ENCODE data around the gene COL26A1. TPM values are rescaled to one million over a fixed set of nuclear protein-coding genes. Genes with fewer than 3 reads are reported as not detected.

COL26A1 gene
- total and polyA plus RNA-seq, 8 donors: 0.37 to 3.5 (median 0.86) TPM

GRCh38 chr7:101595246-101595645 lies 232.6 kb downstream of the COL26A1 start:
- FAIRE-seq (no peak), ATAC-seq (no peak), DNase-seq (no peak)
- intact Hi-C loops (cut with DNase I): no loop called here
- Histone ChIP-seq H3K9me3 (no peaks in the 10 kb centered on the region), H3K4me1 (no peaks in the 10 kb centered on the region), H3K27ac (no peak overlapping the region), H3K4me3 (no peak overlapping the region), H3K36me3 (no peaks in the 10 kb centered on the region), H3K27me3 (no peaks in the 10 kb centered on the region)
- no peak for TF ChIP-seq CTCF (IDR thresholded peaks at IDR 0.05)
- WGBS, 2 donors: 91 to 92% methylated on average over 1 of the region's 1 CpG

- no peaks in the 10 kb centered on the region for H3K9me3 ChIP-seq
- no peak overlapping the region for H3K27ac ChIP-seq
- H3K36me3 ChIP-seq: no peaks in the 10 kb centered on the region
- intact Hi-C loops (cut with DNase I): no loop called here
- FAIRE-seq (no peak), DNase-seq (no peak), ATAC-seq (no peak)
- H3K4me3 ChIP-seq: no peak overlapping the region
- WGBS, 2 donors: 73 to 88% methylated on average over 4 of the region's 4 CpGs
- H3K4me1 ChIP-seq: no peaks in the 10 kb centered on the region
- no peaks in the 10 kb centered on the region for H3K27me3 ChIP-seq
- TF ChIP-seq CTCF (IDR thresholded peaks at IDR 0.05): no peak
These were observed 233.3 kb downstream of the COL26A1 start for GRCh38 chr7:101595766-101596537.

- H3K4me3 ChIP-seq: no peak overlapping the region
- intact Hi-C loops (cut with DNase I): no loop called here
- no peak for DNase-seq
- no peaks in the 10 kb centered on the region for H3K36me3 ChIP-seq
- H3K9me3 ChIP-seq: no peaks in the 10 kb centered on the region
- FAIRE-seq: no peak
- no peak for ATAC-seq
- no peak for TF ChIP-seq CTCF (IDR thresholded peaks at IDR 0.05)
- no peak overlapping the region for H3K27ac ChIP-seq
- WGBS, 2 donors: 34 to 42% methylated on average over 1 of the region's 1 CpG
- no peaks in the 10 kb centered on the region for H3K4me1 ChIP-seq
- no peaks in the 10 kb centered on the region for H3K27me3 ChIP-seq
These were observed 234.2 kb downstream of the COL26A1 start for GRCh38 chr7:101596898-101597297.

GRCh38 chr7:101597941-101598340 lies 235.3 kb downstream of the COL26A1 start:
- H3K27ac ChIP-seq: peak overlapping the region; percentile 61 to 79 (median 67)
- no peak overlapping the region for H3K4me3 ChIP-seq
- no peak for TF ChIP-seq CTCF (IDR thresholded peaks at IDR 0.05)
- no peaks in the 10 kb centered on the region for H3K4me1 ChIP-seq
- ATAC-seq: no peak
- H3K9me3 ChIP-seq: no peaks in the 10 kb centered on the region
- no peaks in the 10 kb centered on the region for H3K27me3 ChIP-seq
- WGBS, 2 donors: 56 to 65% methylated on average over 6 of the region's 6 CpGs
- H3K36me3 ChIP-seq: no peaks in the 10 kb centered on the region
- no peak for DNase-seq
- intact Hi-C loops (cut with DNase I): no loop called here
- FAIRE-seq: no peak

GRCh38 chr7:101598422-101598985 lies 235.8 kb downstream of the COL26A1 start:
- Histone ChIP-seq H3K27ac (peak overlapping the region; percentile 61 to 79 (median 67)), H3K4me1 (no peaks in the 10 kb centered on the region), H3K36me3 (no peaks in the 10 kb centered on the region), H3K4me3 (no peak overlapping the region), H3K9me3 (no peaks in the 10 kb centered on the region), H3K27me3 (no peaks in the 10 kb centered on the region)
- ATAC-seq: peak; percentile 77 to 87 (median 82)
- intact Hi-C loops (cut with DNase I): no loop called here
- no peak for FAIRE-seq
- DNase-seq: peak; percentile 67 to 93 (median 83)
- 67% methylated on average over 18 of the region's 18 CpGs for WGBS, 2 donors
- TF ChIP-seq CTCF (IDR thresholded peaks at IDR 0.05): no peak

Data from pancreas (tissue), 10 donors.